HFF-Myc (cell line): ENCODE measurements around the gene PLEKHM3.

Experiments used
- DNase-seq: peaks from one replicate; pipeline ENCODE4 v3.0.0-alpha.2; 2011; ENCODE audit warnings: low read depth; ENCODE audit errors: extremely low read depth
- H3K4me3 ChIP-seq: replicated peaks from 2 replicates; pipeline ENCODE4 v1.5.1; 2011; ENCODE audit warnings: low read depth, mild to moderate bottlenecking, control low read depth, low read length
- TF ChIP-seq, protein P1 (sequence below): IDR thresholded peaks from 2 replicates; pipeline ENCODE4 v1.5.1; 2012; ENCODE audit warnings: mild to moderate bottlenecking, low read depth, low read length, control low read depth; ENCODE audit errors: missing control alignments

Gene PLEKHM3

DNA sequence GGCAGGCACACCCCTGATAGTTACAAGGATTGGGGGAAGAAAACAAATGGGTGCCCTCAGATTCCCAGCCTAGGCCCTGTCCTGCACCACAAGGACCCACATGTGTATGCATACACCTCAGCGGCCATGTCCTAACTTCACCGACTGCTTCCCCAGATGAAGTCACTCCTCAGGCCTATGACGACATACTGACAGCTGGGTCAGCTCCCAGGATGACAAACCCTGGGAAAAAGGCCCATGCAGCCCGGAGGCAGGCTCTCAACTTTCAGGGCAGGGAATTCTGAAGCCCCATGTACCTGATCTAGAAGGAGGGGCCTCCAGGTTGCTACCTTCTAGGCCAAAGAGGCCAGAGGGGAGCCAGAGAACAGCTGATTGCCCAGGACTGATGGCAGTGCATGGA lies 11.0 kb upstream of the PLEKHM3 start:
- no peak overlapping the region for H3K4me3 ChIP-seq
- no peak for DNase-seq
- TF ChIP-seq, protein P1, sequence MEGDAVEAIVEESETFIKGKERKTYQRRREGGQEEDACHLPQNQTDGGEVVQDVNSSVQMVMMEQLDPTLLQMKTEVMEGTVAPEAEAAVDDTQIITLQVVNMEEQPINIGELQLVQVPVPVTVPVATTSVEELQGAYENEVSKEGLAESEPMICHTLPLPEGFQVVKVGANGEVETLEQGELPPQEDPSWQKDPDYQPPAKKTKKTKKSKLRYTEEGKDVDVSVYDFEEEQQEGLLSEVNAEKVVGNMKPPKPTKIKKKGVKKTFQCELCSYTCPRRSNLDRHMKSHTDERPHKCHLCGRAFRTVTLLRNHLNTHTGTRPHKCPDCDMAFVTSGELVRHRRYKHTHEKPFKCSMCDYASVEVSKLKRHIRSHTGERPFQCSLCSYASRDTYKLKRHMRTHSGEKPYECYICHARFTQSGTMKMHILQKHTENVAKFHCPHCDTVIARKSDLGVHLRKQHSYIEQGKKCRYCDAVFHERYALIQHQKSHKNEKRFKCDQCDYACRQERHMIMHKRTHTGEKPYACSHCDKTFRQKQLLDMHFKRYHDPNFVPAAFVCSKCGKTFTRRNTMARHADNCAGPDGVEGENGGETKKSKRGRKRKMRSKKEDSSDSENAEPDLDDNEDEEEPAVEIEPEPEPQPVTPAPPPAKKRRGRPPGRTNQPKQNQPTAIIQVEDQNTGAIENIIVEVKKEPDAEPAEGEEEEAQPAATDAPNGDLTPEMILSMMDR, result no peak

DNA sequence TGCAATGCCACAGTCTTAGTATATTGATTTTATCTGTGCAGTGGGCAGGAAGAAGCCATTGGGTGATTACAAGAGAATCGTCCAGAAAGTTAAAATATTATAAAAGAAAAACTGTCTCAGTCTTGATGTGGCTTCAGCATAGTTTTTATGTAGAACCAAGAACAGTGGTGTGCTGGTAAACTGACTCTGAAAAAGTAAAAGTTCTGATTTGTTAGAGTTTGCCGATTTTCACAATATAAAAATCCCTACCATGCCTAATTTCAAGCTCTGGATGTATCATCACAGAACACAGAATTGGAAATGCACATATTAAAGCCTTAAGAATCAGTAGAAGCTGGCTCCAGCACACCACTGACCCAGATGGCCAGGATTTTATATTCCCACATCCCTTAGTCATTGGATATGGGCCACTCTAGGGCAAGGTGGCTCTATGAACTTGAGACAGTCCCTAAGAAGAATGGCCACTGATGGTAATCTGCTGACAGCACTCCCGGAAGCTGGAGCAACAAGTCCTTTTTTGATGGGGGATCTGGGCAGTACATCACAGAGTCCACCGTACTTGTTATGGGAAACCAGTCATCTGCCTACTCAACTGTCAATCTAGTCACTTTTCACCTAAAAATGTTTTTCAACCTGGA lies 9.3 kb upstream of the PLEKHM3 start:
- H3K4me3 ChIP-seq, result no peak overlapping the region
- no peak for DNase-seq
- TF ChIP-seq, protein P1, result no peak

DNA sequence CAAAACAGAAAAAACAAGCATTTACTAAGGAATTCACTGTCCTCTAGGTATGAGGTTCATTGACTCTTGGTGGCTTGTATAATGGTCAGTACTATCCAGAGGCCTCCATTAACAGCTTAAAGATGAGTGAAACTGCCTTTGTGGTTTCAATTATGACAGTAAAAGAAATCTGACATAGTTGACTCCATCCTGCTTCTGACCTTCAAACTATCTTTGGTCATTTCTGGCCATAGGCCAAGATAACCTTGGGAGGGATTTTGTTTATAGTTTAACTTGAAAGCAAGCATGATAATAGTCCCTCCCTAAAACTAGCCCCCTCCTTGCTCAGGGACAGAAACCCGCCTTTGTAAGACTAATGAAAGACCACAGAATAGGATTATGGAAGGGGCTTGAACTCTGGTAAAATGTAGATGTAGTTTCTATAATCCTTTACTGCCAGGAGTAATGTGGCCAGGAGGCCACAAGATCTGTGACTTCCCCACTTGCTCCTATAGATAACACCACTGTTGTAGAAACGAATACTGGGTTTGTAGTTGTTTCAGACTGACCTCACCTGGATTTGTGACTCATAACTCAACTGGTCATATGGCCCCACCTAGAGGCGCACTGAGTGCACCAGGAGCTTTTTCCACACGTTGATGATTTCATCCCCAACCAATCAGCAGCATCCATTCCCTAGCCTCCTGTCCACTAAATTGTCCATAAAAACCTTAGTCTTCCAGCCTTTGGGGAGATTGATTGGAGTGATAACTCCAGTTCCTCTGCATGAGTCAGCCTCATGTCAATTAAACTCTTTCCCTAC lies 8.6 kb upstream of the PLEKHM3 start:
- DNase-seq, result no peak
- H3K4me3 ChIP-seq, result no peak overlapping the region
- TF ChIP-seq, protein P1, result peak; percentile 2

DNA sequence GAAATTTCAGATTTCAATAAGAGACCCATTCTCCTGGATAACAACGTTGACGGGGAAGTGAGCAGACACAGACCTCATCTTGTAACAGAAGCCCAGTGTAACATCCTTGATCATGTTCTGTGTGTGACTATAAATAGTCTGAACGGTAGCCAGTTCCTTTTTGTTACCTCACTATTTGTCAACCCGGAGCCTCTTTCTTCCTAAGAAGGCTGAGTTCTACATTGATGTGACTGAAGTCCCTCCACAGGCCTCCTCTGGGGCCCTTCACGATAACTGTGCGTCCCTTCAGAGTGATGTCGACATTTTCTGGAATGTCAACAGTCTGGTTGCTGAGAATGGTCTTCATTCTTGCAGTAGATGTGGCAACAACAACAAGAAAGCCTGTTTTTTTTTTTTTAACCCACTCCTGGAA lies 6.3 kb upstream of the PLEKHM3 start:
- TF ChIP-seq, protein P1, result no peak
- no peak for DNase-seq
- no peak overlapping the region for H3K4me3 ChIP-seq

DNA sequence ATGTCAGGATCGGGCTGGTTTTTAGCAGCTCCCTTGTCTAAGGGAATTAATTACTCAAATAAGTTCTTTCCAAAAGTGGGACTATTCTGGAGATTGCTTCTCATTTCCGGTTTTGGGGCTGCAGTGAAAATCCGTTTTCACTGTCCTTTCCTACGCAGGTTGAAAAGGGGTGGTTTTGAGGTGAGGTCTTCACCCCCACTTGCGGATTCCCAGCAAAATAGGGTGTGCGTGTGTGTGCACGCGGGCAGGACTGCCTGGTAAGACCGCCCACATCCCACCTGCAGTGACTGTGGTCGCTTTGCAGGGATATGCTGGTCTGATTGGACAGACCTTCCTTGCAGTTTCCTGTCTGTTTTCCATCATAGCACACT lies 472 bp upstream of the PLEKHM3 start:
- DNase-seq, result no peak
- TF ChIP-seq, protein P1, result no peak
- peak overlapping the region; percentile 84 for H3K4me3 ChIP-seq

DNA sequence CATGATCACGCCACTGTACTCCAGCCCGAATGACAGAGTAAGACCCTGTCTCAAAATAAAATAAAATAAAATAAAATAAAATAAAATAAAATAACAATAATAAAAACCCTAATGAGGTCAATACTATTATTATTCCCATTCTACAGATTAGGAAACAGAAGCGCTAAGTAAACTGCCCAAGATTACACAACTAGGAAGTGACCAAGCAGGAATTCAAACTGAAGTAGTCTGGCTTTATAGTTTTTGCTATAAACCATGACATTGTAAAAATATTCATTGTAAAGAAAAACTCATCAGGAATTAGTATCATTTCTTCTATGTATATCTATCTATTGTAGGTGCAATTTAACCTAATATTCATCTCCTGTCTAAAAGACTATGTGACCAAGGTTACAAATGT lies 1.2 kb downstream of the PLEKHM3 start:
- DNase-seq, result no peak
- no peak overlapping the region for H3K4me3 ChIP-seq
- TF ChIP-seq, protein P1, result no peak
